Loucy (cell line): ENCODE data around the gene VCAN.

Source experiments
- H2AFZ ChIP-seq: fragments of 200-600 bp; sonication (generic); 2 replicates; pipeline ENCODE4 v1.6.0; 2016; ENCODE audit warnings: antibody characterized with exemption, mild to moderate bottlenecking, low read length, moderate library complexity
- H3F3A ChIP-seq: fragments of 200-600 bp; 2 replicates; pipeline ENCODE4 v1.6.0; 2016; ENCODE audit warnings: antibody characterized with exemption, low read depth, mild to moderate bottlenecking
- H3K27me3 ChIP-seq: fragments of 200-600 bp; sonication (generic); 2 replicates; pipeline ENCODE4 v1.6.1; 2014; ENCODE audit warnings: low read length, mild to moderate bottlenecking; ENCODE audit not compliant: insufficient read depth, poor library complexity, severe bottlenecking
- H3K36me3 ChIP-seq: fragments of 200-600 bp; sonication (generic); 2 replicates; pipeline ENCODE4 v1.6.1; 2016; ENCODE audit warnings: low read length; ENCODE audit not compliant: insufficient read depth
- H3K4me1 ChIP-seq: fragments of 200-600 bp; sonication (generic); 2 replicates; pipeline ENCODE4 v1.5.1; 2014; ENCODE audit warnings: low read length, mild to moderate bottlenecking; ENCODE audit not compliant: insufficient read depth, poor library complexity, severe bottlenecking
- H3K4me2 ChIP-seq: fragments of 200-600 bp; sonication (generic); 2 replicates; pipeline ENCODE4 v1.6.0; 2014; ENCODE audit warnings: antibody characterized with exemption, low read length, low read depth, mild to moderate bottlenecking; ENCODE audit not compliant: poor library complexity, severe bottlenecking
- H3K4me3 ChIP-seq: fragments of 200-600 bp; sonication (generic); 2 replicates; pipeline ENCODE4 v1.5.1; 2014; ENCODE audit warnings: low read length, mild to moderate bottlenecking, mixed read lengths; ENCODE audit not compliant: poor library complexity, severe bottlenecking
- H3K79me2 ChIP-seq: fragments of 200-600 bp; sonication (generic); 2 replicates; pipeline ENCODE4 v1.6.1; 2014; ENCODE audit warnings: low read length; ENCODE audit not compliant: insufficient read depth
- H3K9ac ChIP-seq: fragments of 200-600 bp; sonication (generic); 2 replicates; pipeline ENCODE4 v1.6.0; 2014; ENCODE audit warnings: mild to moderate bottlenecking, low read depth, low read length, moderate library complexity; ENCODE audit not compliant: poor library complexity, severe bottlenecking
- H3K9me2 ChIP-seq: fragments of 200-600 bp; sonication (generic); replicated peaks from 2 replicates; pipeline ENCODE4 v1.6.1; 2016; ENCODE audit warnings: low read depth, low read length, mixed read lengths
- H3K9me3 ChIP-seq: fragments of 200-600 bp; sonication (generic); 2 replicates; pipeline ENCODE4 v1.6.1; 2014; ENCODE audit warnings: mild to moderate bottlenecking, antibody characterized with exemption, low read length, low read depth; ENCODE audit not compliant: insufficient read depth
- H4K20me1 ChIP-seq: fragments of 200-600 bp; sonication (generic); 2 replicates; pipeline ENCODE4 v1.6.0; 2014; ENCODE audit warnings: antibody characterized with exemption, low read length, mild to moderate bottlenecking; ENCODE audit not compliant: insufficient read depth, poor library complexity, severe bottlenecking
- EZH2phosphoT487 ChIP-seq: fragments of 200-600 bp; IDR thresholded peaks from 2 replicates; pipeline ENCODE4 v1.6.1; 2018; ENCODE audit warnings: antibody characterized with exemption, mild to moderate bottlenecking, moderate library complexity, borderline replicate concordance
- TF ChIP-seq, protein P1 (sequence below): fragments of 200-600 bp; sonication (generic); conservative IDR thresholded peaks from 2 replicates; pipeline ENCODE4 v1.5.1; 2014; ENCODE audit warnings: mild to moderate bottlenecking, antibody characterized with exemption, low read length

The VCAN gene

GRCh38 chr5:83548581-83548980 is 77.0 kb downstream of the VCAN start:
- no peaks in the 10 kb centered on the region for H3K9me3 ChIP-seq
- H4K20me1 ChIP-seq = no peaks in the 10 kb centered on the region
- H2AFZ ChIP-seq = no peak overlapping the region
- H3K4me2 ChIP-seq = no peak overlapping the region
- no peaks in the 10 kb centered on the region for H3K4me1 ChIP-seq
- H3K9me2 ChIP-seq = no peaks in the 10 kb centered on the region
- H3K27me3 ChIP-seq = no peaks in the 10 kb centered on the region
- TF ChIP-seq EZH2phosphoT487 = no peak
- TF ChIP-seq, protein P1, sequence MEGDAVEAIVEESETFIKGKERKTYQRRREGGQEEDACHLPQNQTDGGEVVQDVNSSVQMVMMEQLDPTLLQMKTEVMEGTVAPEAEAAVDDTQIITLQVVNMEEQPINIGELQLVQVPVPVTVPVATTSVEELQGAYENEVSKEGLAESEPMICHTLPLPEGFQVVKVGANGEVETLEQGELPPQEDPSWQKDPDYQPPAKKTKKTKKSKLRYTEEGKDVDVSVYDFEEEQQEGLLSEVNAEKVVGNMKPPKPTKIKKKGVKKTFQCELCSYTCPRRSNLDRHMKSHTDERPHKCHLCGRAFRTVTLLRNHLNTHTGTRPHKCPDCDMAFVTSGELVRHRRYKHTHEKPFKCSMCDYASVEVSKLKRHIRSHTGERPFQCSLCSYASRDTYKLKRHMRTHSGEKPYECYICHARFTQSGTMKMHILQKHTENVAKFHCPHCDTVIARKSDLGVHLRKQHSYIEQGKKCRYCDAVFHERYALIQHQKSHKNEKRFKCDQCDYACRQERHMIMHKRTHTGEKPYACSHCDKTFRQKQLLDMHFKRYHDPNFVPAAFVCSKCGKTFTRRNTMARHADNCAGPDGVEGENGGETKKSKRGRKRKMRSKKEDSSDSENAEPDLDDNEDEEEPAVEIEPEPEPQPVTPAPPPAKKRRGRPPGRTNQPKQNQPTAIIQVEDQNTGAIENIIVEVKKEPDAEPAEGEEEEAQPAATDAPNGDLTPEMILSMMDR = no peak
- no peaks in the 10 kb centered on the region for H3F3A ChIP-seq
- H3K9ac ChIP-seq = no peak overlapping the region
- no peaks in the 10 kb centered on the region for H3K79me2 ChIP-seq
- no peaks in the 10 kb centered on the region for H3K36me3 ChIP-seq
- no peak overlapping the region for H3K4me3 ChIP-seq

DNA sequence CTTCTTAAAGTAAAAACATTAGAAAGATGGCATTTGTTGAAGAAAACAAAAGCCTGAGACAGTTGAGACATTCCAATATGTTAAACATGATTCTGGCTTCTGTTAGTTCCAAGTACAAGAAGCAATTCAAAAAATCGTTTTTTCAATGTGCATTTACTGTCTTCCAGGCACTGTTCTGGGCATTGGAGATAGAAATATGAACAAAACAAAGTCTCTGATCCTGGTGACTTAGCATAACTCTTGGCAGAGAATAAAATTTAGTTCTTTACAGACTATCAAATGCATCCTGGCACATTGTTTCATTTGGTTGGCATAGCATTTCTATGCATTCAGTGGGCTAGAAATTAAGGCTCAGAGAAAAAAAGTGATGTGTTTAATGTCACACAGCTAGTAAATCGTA is 77.5 kb downstream of the VCAN start:
- H3K9me2 ChIP-seq = no peaks in the 10 kb centered on the region
- H3K4me1 ChIP-seq = no peaks in the 10 kb centered on the region
- H3K27me3 ChIP-seq = no peaks in the 10 kb centered on the region
- H3K9me3 ChIP-seq = no peaks in the 10 kb centered on the region
- H3K36me3 ChIP-seq = no peaks in the 10 kb centered on the region
- no peak overlapping the region for H3K4me2 ChIP-seq
- no peaks in the 10 kb centered on the region for H3K79me2 ChIP-seq
- TF ChIP-seq, protein P1 = no peak
- no peak for TF ChIP-seq EZH2phosphoT487
- no peaks in the 10 kb centered on the region for H4K20me1 ChIP-seq
- no peak overlapping the region for H3K9ac ChIP-seq
- H2AFZ ChIP-seq = no peak overlapping the region
- H3K4me3 ChIP-seq = no peak overlapping the region
- H3F3A ChIP-seq = no peaks in the 10 kb centered on the region

- H3K36me3 ChIP-seq = no peaks in the 10 kb centered on the region
- H3K4me1 ChIP-seq = no peaks in the 10 kb centered on the region
Observed at GRCh38 chr5:83549674-83550073, 78.1 kb downstream of the VCAN start.

More at GRCh38 chr5:83549674-83550073, 78.1 kb downstream of the VCAN start:
- Histone ChIP-seq H3K9me2 (no peaks in the 10 kb centered on the region), H3F3A (no peaks in the 10 kb centered on the region), H3K9me3 (no peaks in the 10 kb centered on the region), H3K9ac (no peak overlapping the region), H3K4me2 (no peak overlapping the region), H3K27me3 (no peaks in the 10 kb centered on the region), H2AFZ (no peak overlapping the region), H4K20me1 (no peaks in the 10 kb centered on the region), H3K79me2 (no peaks in the 10 kb centered on the region), H3K4me3 (no peak overlapping the region)
- no peak for TF ChIP-seq EZH2phosphoT487
- TF ChIP-seq, protein P1 = no peak
